Astrocyte (in vitro differentiated cells and primary cell): ENCODE measurements around the gene PSMB9.

Experiments
- CTCF ChIP-seq: IDR thresholded peaks from 2 replicates; pipeline ENCODE4 v1.5.1; 2011; ENCODE audit warnings: low read depth, mild to moderate bottlenecking, inconsistent platforms, low read length, moderate library complexity; ENCODE audit not compliant: insufficient read depth
- EZH2 ChIP-seq: IDR thresholded peaks from 2 replicates; pipeline ENCODE4 v1.6.1; 2012; ENCODE audit warnings: mild to moderate bottlenecking, low read length, inconsistent platforms; ENCODE audit not compliant: insufficient read depth

GRCh38 chr6:32876603-32877002, 22.6 kb downstream of the PSMB9 start:
- no peak for TF ChIP-seq CTCF
- no peak for TF ChIP-seq EZH2
